Duodenal mucosa (tissue), 2 donors: ENCODE measurements around the gene AAK1.

Experiments
- H3K27ac ChIP-seq: one replicate; pipeline ENCODE4 v1.7.0; 2013; ENCODE audit warnings: low read depth, low read length
- H3K27me3 ChIP-seq, 2 donors: one replicate each; pipeline ENCODE4 v1.7.0; 2013; ENCODE audit warnings: low read length in 2 of 2, control low read depth in 1 of 2; ENCODE audit not compliant: insufficient read depth in 2 of 2, control insufficient read depth in 1 of 2
- H3K36me3 ChIP-seq, 2 donors: one replicate each; pipeline ENCODE4 v1.7.0; 2013; ENCODE audit warnings: low read length in 2 of 2, control low read depth in 1 of 2; ENCODE audit not compliant: insufficient read depth in 2 of 2, control insufficient read depth in 1 of 2
- H3K4me1 ChIP-seq, 2 donors: one replicate each; pipeline ENCODE4 v1.7.0; 2013; ENCODE audit warnings: low read length in 2 of 2, control low read depth in 1 of 2; ENCODE audit not compliant: insufficient read depth in 2 of 2, control insufficient read depth in 1 of 2
- H3K4me3 ChIP-seq, 2 donors: one replicate each; pipeline ENCODE4 v1.7.0; 2013; ENCODE audit warnings: low read length in 2 of 2, low read depth in 1 of 2
- H3K9ac ChIP-seq, 2 donors: one replicate each; pipeline ENCODE4 v1.7.0; 2013; ENCODE audit warnings: low read length in 2 of 2, low read depth in 1 of 2
- H3K9me3 ChIP-seq, 2 donors: one replicate each; pipeline ENCODE4 v1.7.0; 2013; ENCODE audit warnings: low read length in 2 of 2, control low read depth in 1 of 2; ENCODE audit not compliant: control insufficient read depth in 1 of 2

AAK1 gene

GRCh38 chr2:69605284-69605683 lies 38.3 kb downstream of the AAK1 start:
- Histone ChIP-seq H3K27ac (no peak overlapping the region), H3K27me3 (no peaks in the 10 kb centered on the region), H3K9ac (no peak overlapping the region), H3K36me3 (no peaks in the 10 kb centered on the region), H3K4me1 (peaks cover 0 to 2% of the 10 kb centered on the region in 2 donors), H3K9me3 (no peaks in the 10 kb centered on the region), H3K4me3 (no peak overlapping the region)

- Histone ChIP-seq H3K9me3 (no peaks in the 10 kb centered on the region), H3K36me3 (no peaks in the 10 kb centered on the region), H3K4me1 (peaks cover 0 to 2% of the 10 kb centered on the region in 2 donors), H3K27me3 (no peaks in the 10 kb centered on the region), H3K4me3 (no peak overlapping the region), H3K27ac (no peak overlapping the region), H3K9ac (no peak overlapping the region)
Observed at GRCh38 chr2:69604836-69605235, 38.7 kb downstream of the AAK1 start.

- no peaks in the 10 kb centered on the region for H3K27me3 ChIP-seq
- no peaks in the 10 kb centered on the region for H3K9me3 ChIP-seq
- no peaks in the 10 kb centered on the region for H3K36me3 ChIP-seq
- no peak overlapping the region for H3K4me3 ChIP-seq
- no peak overlapping the region for H3K9ac ChIP-seq
- H3K27ac ChIP-seq: no peak overlapping the region
- peaks cover 0 to 2% of the 10 kb centered on the region in 2 donors for H3K4me1 ChIP-seq
Observed at GRCh38 chr2:69604026-69604678, 39.4 kb downstream of the AAK1 start.

- Histone ChIP-seq H3K27me3 (no peaks in the 10 kb centered on the region), H3K9me3 (no peaks in the 10 kb centered on the region), H3K36me3 (no peaks in the 10 kb centered on the region), H3K27ac (no peak overlapping the region), H3K4me1 (peaks cover 0 to 2% of the 10 kb centered on the region in 2 donors), H3K9ac (no peak overlapping the region), H3K4me3 (no peak overlapping the region)
Observed at GRCh38 chr2:69603146-69603743, 40.3 kb downstream of the AAK1 start.

- H3K9me3 ChIP-seq: no peaks in the 10 kb centered on the region
- H3K4me1 ChIP-seq: peaks cover 2 to 4% of the 10 kb centered on the region in 2 donors
- no peaks in the 10 kb centered on the region for H3K36me3 ChIP-seq
- H3K4me3 ChIP-seq: no peak overlapping the region
- no peak overlapping the region for H3K27ac ChIP-seq
- H3K9ac ChIP-seq: no peak overlapping the region
- no peaks in the 10 kb centered on the region for H3K27me3 ChIP-seq
Observed at GRCh38 chr2:69601179-69601612, 42.3 kb downstream of the AAK1 start.

- Histone ChIP-seq H3K4me3 (no peak overlapping the region), H3K9ac (no peak overlapping the region), H3K36me3 (no peaks in the 10 kb centered on the region), H3K27ac (no peak overlapping the region), H3K4me1 (peaks cover 0 to 4% of the 10 kb centered on the region in 2 donors), H3K9me3 (no peaks in the 10 kb centered on the region), H3K27me3 (no peaks in the 10 kb centered on the region)
Observed at GRCh38 chr2:69600425-69600824, 43.1 kb downstream of the AAK1 start.

- no peaks in the 10 kb centered on the region for H3K36me3 ChIP-seq
- no peak overlapping the region for H3K4me3 ChIP-seq
- no peaks in the 10 kb centered on the region for H3K27me3 ChIP-seq
- H3K4me1 ChIP-seq: peaks cover 0 to 4% of the 10 kb centered on the region in 2 donors
- H3K9me3 ChIP-seq: no peaks in the 10 kb centered on the region
- H3K27ac ChIP-seq: no peak overlapping the region
- no peak overlapping the region for H3K9ac ChIP-seq
Observed at GRCh38 chr2:69597843-69598610, 45.5 kb downstream of the AAK1 start.

GRCh38 chr2:69597105-69597504 lies 46.4 kb downstream of the AAK1 start:
- Histone ChIP-seq H3K9me3 (no peaks in the 10 kb centered on the region), H3K27ac (no peak overlapping the region), H3K4me3 (no peak overlapping the region), H3K9ac (no peak overlapping the region), H3K36me3 (no peaks in the 10 kb centered on the region), H3K4me1 (peaks cover 0 to 4% of the 10 kb centered on the region in 2 donors), H3K27me3 (no peaks in the 10 kb centered on the region)

GRCh38 chr2:69594341-69594740 lies 49.2 kb downstream of the AAK1 start:
- H3K4me3 ChIP-seq: no peak overlapping the region
- H3K36me3 ChIP-seq: no peaks in the 10 kb centered on the region
- H3K9me3 ChIP-seq: no peaks in the 10 kb centered on the region
- no peaks in the 10 kb centered on the region for H3K27me3 ChIP-seq
- no peak overlapping the region for H3K9ac ChIP-seq
- H3K27ac ChIP-seq: no peak overlapping the region
- peaks cover 0 to 4% of the 10 kb centered on the region in 2 donors for H3K4me1 ChIP-seq

- Histone ChIP-seq H3K27ac (no peak overlapping the region), H3K9me3 (no peaks in the 10 kb centered on the region), H3K4me3 (no peak overlapping the region), H3K4me1 (peaks cover 0 to 6% of the 10 kb centered on the region in 2 donors), H3K36me3 (no peaks in the 10 kb centered on the region), H3K27me3 (no peaks in the 10 kb centered on the region), H3K9ac (no peak overlapping the region)
Observed at GRCh38 chr2:69592511-69592910, 51.0 kb downstream of the AAK1 start.
